Measurements from ENCODE around the gene THOC6. TPM values are rescaled to one million over a fixed set of nuclear protein-coding genes. Genes with fewer than 3 reads are reported as not detected.
A peak's percentile ranks its signal among the peaks of the same experiment; 100 is the strongest.

Gene THOC6
- total RNA-seq, 1 experiment from 2014 or later: 68.2 TPM

GRCh38 chr16:2981177-2981898 is 42.5 kb upstream of the THOC6 start:
- Histone ChIP-seq H2BK120ac (ENCODE audit: low read depth, low read length, poor library complexity, severe bottlenecking) (no peak overlapping the region), H3K23ac (ENCODE audit: insufficient read length, low read depth, low read length) (no peak overlapping the region), H3K23me2 (ENCODE audit: insufficient read length, low read depth, low read length, poor library complexity, severe bottlenecking) (peaks cover 9% of the 10 kb centered on the region), H2BK15ac (ENCODE audit: low read depth, low read length) (no peak overlapping the region), H3K9ac (ENCODE audit: extremely low read depth, insufficient read length, low read length) (no peak overlapping the region), H3K9me3 (ENCODE audit: control insufficient read depth, low read depth, low read length) (no peaks in the 10 kb centered on the region), H3K4me1 (ENCODE audit: insufficient read depth, low read length) (no peaks in the 10 kb centered on the region), H4K91ac (ENCODE audit: insufficient read length, low read depth, low read length) (no peak overlapping the region), H4K8ac (replicated peaks; ENCODE audit: insufficient read length, low read depth, low read length) (no peak overlapping the region), H3K79me1 (ENCODE audit: insufficient read depth, low read depth, low read length, poor library complexity, severe bottlenecking) (no peaks in the 10 kb centered on the region), H3K4ac (ENCODE audit: low read depth, low read length) (no peak overlapping the region), H3K18ac (ENCODE audit: insufficient read length, low read depth, low read length) (no peak overlapping the region), H3K27me3 (ENCODE audit: insufficient read depth, low read length) (no peaks in the 10 kb centered on the region), H3T11ph (ENCODE audit: low read length) (no peak overlapping the region), H3K4me2 (ENCODE audit: insufficient read depth, insufficient read length, low read length) (peak overlapping the region; percentile 28), H3K79me2 (ENCODE audit: insufficient read depth, low read length) (no peaks in the 10 kb centered on the region; the same call in 1 of the 2 replicates), H2AFZ (ENCODE audit: low read length) (no peak overlapping the region), H2AK5ac (ENCODE audit: insufficient read length, low read length) (no peak overlapping the region), H2BK5ac (ENCODE audit: insufficient read length, low read length) (no peak overlapping the region), H4K5ac (ENCODE audit: insufficient read length, low read depth, low read length) (no peak overlapping the region), H2BK12ac (ENCODE audit: insufficient read length, low read depth, low read length) (no peak overlapping the region), H3K56ac (ENCODE audit: insufficient read length, low read depth, low read length) (no peak overlapping the region), H3K14ac (ENCODE audit: insufficient read depth, low read length) (no peak overlapping the region), H3K27ac (ENCODE audit: insufficient read length, low read depth, low read length) (no peak overlapping the region), H2BK20ac (ENCODE audit: low read depth, low read length, poor library complexity, severe bottlenecking) (no peak overlapping the region), H4K20me1 (ENCODE audit: control insufficient read depth, insufficient read depth, insufficient read length) (no peaks in the 10 kb centered on the region)
- Mint-ChIP-seq H3K27ac (peak overlapping the region; percentile 90 to 99 (median 91)), H3K9me3 (no peaks in the 10 kb centered on the region), H3K36me3 (ENCODE audit: insufficient read depth in 1 of 3, low read depth in 3 of 3) (peaks cover 7 to 20% (median 15%) of the 10 kb centered on the region in 3 experiments; a peak in 6 of 7 replicates), H3K4me1 (peaks cover 26 to 31% of the 10 kb centered on the region in 2 experiments), H3K4me3 (peak overlapping the region; percentile 87 to 90), H3K27me3 (ENCODE audit: low read depth) (peaks cover 6% of the 10 kb centered on the region)
- TF ChIP-seq CTCF (conservative IDR thresholded peaks at IDR 0.05): no peak
- WGBS (ENCODE audit: extremely low coverage, insufficient read length, low lambda C conversion rate): no CpG with 5 or more reads among the region's 33 CpGs
- DNase-seq: peak; percentile 75

Measured in H9 (cell line).